HEK293 (cell line): Measurements from ENCODE around the gene CPN1.

Experiments
- CTCF ChIP-seq: fragments of 450-650 bp; formaldehyde crosslinking; IDR thresholded peaks from 2 replicates; pipeline ENCODE4 v1.5.1; 2016; ENCODE audit warnings: missing biosample characterization, missing genetic modification characterization
- TSHZ1 ChIP-seq: fragments of 450-650 bp; formaldehyde crosslinking; IDR thresholded peaks from 2 replicates; pipeline ENCODE4 v1.5.1; 2016; ENCODE audit warnings: missing biosample characterization, missing genetic modification characterization, borderline replicate concordance

GRCh38 chr10:100104300-100104699 lies 22.6 kb upstream of the CPN1 start:
- TF ChIP-seq CTCF (no peak), TSHZ1 (tag by site-specific recombination) (no peak)
